GM12873 (cell line): Measurements from ENCODE around the gene FAM204A.

Experiments used
- TF ChIP-seq, protein P1 (sequence below): IDR thresholded peaks from 2 replicates; pipeline ENCODE4 v1.5.1; 2012; ENCODE audit warnings: low read depth, mild to moderate bottlenecking, moderate library complexity, low read length, control low read depth; ENCODE audit not compliant: insufficient read depth; ENCODE audit errors: missing control alignments

FAM204A gene

GRCh38 chr10:118266098-118266748 is 75.9 kb downstream of the FAM204A start:
- TF ChIP-seq, protein P1, sequence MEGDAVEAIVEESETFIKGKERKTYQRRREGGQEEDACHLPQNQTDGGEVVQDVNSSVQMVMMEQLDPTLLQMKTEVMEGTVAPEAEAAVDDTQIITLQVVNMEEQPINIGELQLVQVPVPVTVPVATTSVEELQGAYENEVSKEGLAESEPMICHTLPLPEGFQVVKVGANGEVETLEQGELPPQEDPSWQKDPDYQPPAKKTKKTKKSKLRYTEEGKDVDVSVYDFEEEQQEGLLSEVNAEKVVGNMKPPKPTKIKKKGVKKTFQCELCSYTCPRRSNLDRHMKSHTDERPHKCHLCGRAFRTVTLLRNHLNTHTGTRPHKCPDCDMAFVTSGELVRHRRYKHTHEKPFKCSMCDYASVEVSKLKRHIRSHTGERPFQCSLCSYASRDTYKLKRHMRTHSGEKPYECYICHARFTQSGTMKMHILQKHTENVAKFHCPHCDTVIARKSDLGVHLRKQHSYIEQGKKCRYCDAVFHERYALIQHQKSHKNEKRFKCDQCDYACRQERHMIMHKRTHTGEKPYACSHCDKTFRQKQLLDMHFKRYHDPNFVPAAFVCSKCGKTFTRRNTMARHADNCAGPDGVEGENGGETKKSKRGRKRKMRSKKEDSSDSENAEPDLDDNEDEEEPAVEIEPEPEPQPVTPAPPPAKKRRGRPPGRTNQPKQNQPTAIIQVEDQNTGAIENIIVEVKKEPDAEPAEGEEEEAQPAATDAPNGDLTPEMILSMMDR, result no peak

- TF ChIP-seq, protein P1, result no peak
Measured at GRCh38 chr10:118264838-118265470, 77.2 kb downstream of the FAM204A start.

GRCh38 chr10:118264252-118264651 is 77.9 kb downstream of the FAM204A start:
- TF ChIP-seq, protein P1, result no peak

DNA sequence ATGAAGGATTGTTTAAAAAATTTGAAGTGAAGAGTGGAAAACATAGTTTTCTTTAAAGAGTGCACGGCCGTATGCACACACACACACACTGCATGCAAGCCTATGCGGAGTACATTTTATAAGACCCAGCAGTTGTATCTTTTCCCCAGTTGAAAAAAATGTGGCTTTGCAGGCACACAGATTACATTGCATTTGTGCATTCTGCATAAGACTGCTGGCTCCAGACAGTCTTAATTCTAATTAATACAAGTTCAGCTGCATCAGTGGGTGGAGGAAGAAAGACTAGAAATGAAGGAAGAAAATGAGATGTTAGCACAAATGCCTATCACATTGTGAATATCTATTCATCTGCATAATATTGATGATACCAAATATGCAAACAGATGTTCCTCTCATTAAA is 79.6 kb downstream of the FAM204A start:
- TF ChIP-seq, protein P1, result no peak

- TF ChIP-seq, protein P1, result peak; percentile 76
Measured at GRCh38 chr10:118259288-118259906, 82.7 kb downstream of the FAM204A start.

GRCh38 chr10:118258285-118258684 is 83.8 kb downstream of the FAM204A start:
- TF ChIP-seq, protein P1, result no peak

- TF ChIP-seq, protein P1, result no peak
Measured at GRCh38 chr10:118256825-118257570, 85.1 kb downstream of the FAM204A start.
